WI38 (cell line): Measurements from ENCODE around the gene C6orf118.

ENCODE experiments used
- H3K4me3 ChIP-seq: 2 replicates; pipeline ENCODE4 v1.5.1; 2011; ENCODE audit warnings: low read depth, mild to moderate bottlenecking, control low read depth, low read length
- CTCF ChIP-seq: IDR thresholded peaks from 2 replicates; pipeline ENCODE4 v1.5.1; 2012; ENCODE audit warnings: low read depth, mild to moderate bottlenecking, control low read depth, low read length

The C6orf118 gene

GRCh38 chr6:165306955-165307354, 2.5 kb downstream of the C6orf118 start:
- no peak overlapping the region for H3K4me3 ChIP-seq
- TF ChIP-seq CTCF, result no peak

GRCh38 chr6:165301372-165302246, 7.8 kb downstream of the C6orf118 start:
- no peak overlapping the region for H3K4me3 ChIP-seq

GRCh38 chr6:165300422-165300936, 8.9 kb downstream of the C6orf118 start:
- TF ChIP-seq CTCF, result no peak
- no peak overlapping the region for H3K4me3 ChIP-seq

More at GRCh38 chr6:165301372-165302246, 7.8 kb downstream of the C6orf118 start:
- no peak for TF ChIP-seq CTCF

- H3K4me3 ChIP-seq, result no peak overlapping the region
- no peak for TF ChIP-seq CTCF
These were observed 10.5 kb downstream of the C6orf118 start for GRCh38 chr6:165298875-165299274.

- TF ChIP-seq CTCF, result no peak
- no peak overlapping the region for H3K4me3 ChIP-seq
These were observed 11.0 kb downstream of the C6orf118 start for GRCh38 chr6:165298402-165298801.

- no peak for TF ChIP-seq CTCF
- no peak overlapping the region for H3K4me3 ChIP-seq
These were observed 16.7 kb downstream of the C6orf118 start for GRCh38 chr6:165292657-165293056.

- TF ChIP-seq CTCF, result no peak
- H3K4me3 ChIP-seq, result no peak overlapping the region
These were observed 34.8 kb downstream of the C6orf118 start for GRCh38 chr6:165274611-165275010.
